Measurements from ENCODE around the gene CTBP2.

- TF ChIP-seq CTCF (IDR thresholded peaks at IDR 0.05 in 8 of 11, conservative IDR thresholded peaks at IDR 0.05 in 3 of 11) = no peak
- TF ChIP-seq POLR2A (IDR thresholded peaks at IDR 0.05) = no peak
- peak in 1 of 3 donors; percentile 61 for TF ChIP-seq POLR2AphosphoS5 (IDR thresholded peaks at IDR 0.05)
Measured at GRCh38 chr10:124998624-124999291, 161.6 kb downstream of the CTBP2 start.

Data from spleen (tissue), 7 donors.